Prostate gland (tissue), 2 donors: ENCODE results near the gene KCND3.

Source experiments
- POLR2A ChIP-seq: fragments of 450-650 bp; IDR thresholded peaks from one replicate; pipeline ENCODE4 v1.6.1; 2016; ENCODE audit warnings: antibody characterized with exemption, mild to moderate bottlenecking
- POLR2AphosphoS5 ChIP-seq: sonication (generic); formaldehyde crosslinking; IDR thresholded peaks from one replicate; pipeline ENCODE4 v1.6.1; 2017; ENCODE audit warnings: antibody characterized with exemption
- TF ChIP-seq, protein P1 (sequence below), 4 experiments: fragments of 200-600 bp in 2 of 4; fragments of 450-650 bp in 2 of 4; sonication (generic) in 2 of 4; IDR thresholded peaks; 1 replicate in 3 of 4; 2 replicates in 1 of 4; pipeline ENCODE4 v1.5.1; 2016 to 2019; ENCODE audit warnings: antibody characterized with exemption in 4 of 4, mild to moderate bottlenecking in 2 of 4, moderate library complexity in 2 of 4

DNA sequence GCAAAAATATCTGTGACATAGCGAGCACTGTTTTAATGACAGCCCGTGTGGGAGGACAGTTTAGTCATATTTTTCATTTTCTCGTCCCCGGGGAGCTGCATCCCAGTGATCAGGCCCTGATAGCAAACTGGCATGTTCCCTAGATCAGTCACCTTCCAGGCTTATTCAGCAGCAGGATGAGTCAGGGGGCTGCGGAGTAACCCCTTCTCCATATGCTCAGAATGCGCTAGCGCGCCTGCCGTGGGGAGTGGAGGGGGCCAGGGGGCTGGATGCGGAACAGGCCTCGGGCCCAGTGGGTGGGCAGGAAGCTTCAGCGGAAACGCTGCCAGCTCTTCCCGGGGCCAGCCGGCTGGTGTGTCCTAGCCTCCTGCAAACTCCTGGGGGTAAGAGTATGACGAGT lies 94.0 kb downstream of the KCND3 start:
- TF ChIP-seq, protein P1, sequence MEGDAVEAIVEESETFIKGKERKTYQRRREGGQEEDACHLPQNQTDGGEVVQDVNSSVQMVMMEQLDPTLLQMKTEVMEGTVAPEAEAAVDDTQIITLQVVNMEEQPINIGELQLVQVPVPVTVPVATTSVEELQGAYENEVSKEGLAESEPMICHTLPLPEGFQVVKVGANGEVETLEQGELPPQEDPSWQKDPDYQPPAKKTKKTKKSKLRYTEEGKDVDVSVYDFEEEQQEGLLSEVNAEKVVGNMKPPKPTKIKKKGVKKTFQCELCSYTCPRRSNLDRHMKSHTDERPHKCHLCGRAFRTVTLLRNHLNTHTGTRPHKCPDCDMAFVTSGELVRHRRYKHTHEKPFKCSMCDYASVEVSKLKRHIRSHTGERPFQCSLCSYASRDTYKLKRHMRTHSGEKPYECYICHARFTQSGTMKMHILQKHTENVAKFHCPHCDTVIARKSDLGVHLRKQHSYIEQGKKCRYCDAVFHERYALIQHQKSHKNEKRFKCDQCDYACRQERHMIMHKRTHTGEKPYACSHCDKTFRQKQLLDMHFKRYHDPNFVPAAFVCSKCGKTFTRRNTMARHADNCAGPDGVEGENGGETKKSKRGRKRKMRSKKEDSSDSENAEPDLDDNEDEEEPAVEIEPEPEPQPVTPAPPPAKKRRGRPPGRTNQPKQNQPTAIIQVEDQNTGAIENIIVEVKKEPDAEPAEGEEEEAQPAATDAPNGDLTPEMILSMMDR (IDR thresholded peaks at IDR 0.05), result no peak
- TF ChIP-seq POLR2AphosphoS5, result no peak
- TF ChIP-seq POLR2A, result no peak
